ENCODE measurements around the gene SCPEP1.
"Not testable (repeated sequence)": the region's sequence is repeated elsewhere in the genome, so short reads cannot be mapped to it uniquely, and the experiment has no call there.

SCPEP1 gene

GRCh38 chr17:56934280-56934679 lies 43.7 kb upstream of the SCPEP1 start:
- H3K4me3 ChIP-seq (ENCODE audit: low read depth, low read length) = no peak overlapping the region
- no peak for DNase-seq (ENCODE audit: low read depth)
- no peak for TF ChIP-seq CTCF (IDR thresholded peaks at IDR 0.05; ENCODE audit: insufficient read depth, low read depth, low read length, missing control alignments)

- no peak for DNase-seq (ENCODE audit: low read depth)
- H3K4me3 ChIP-seq (ENCODE audit: low read depth, low read length) = no peak overlapping the region
- no peak for TF ChIP-seq CTCF (IDR thresholded peaks at IDR 0.05; ENCODE audit: insufficient read depth, low read depth, low read length, missing control alignments)
Measured at GRCh38 chr17:56935461-56935860, 42.5 kb upstream of the SCPEP1 start.

- no peak for TF ChIP-seq CTCF (IDR thresholded peaks at IDR 0.05; ENCODE audit: insufficient read depth, low read depth, low read length, missing control alignments)
- no peak overlapping the region for H3K4me3 ChIP-seq (ENCODE audit: low read depth, low read length)
- DNase-seq (ENCODE audit: low read depth) = no peak
Measured at GRCh38 chr17:56936697-56937322, 41.1 kb upstream of the SCPEP1 start.

GRCh38 chr17:56937687-56938086 lies 40.2 kb upstream of the SCPEP1 start:
- TF ChIP-seq CTCF (IDR thresholded peaks at IDR 0.05; ENCODE audit: insufficient read depth, low read depth, low read length, missing control alignments) = no peak
- no peak overlapping the region for H3K4me3 ChIP-seq (ENCODE audit: low read depth, low read length)

GRCh38 chr17:56938206-56938605 lies 39.7 kb upstream of the SCPEP1 start:
- DNase-seq (ENCODE audit: low read depth) = not testable (repeated sequence)

More at GRCh38 chr17:56937687-56938086, 40.2 kb upstream of the SCPEP1 start:
- no peak for DNase-seq (ENCODE audit: low read depth)

GRCh38 chr17:56939869-56940484 lies 38.0 kb upstream of the SCPEP1 start:
- TF ChIP-seq CTCF (IDR thresholded peaks at IDR 0.05; ENCODE audit: insufficient read depth, low read depth, low read length, missing control alignments) = peak; percentile 60

More at GRCh38 chr17:56938206-56938605, 39.7 kb upstream of the SCPEP1 start:
- H3K4me3 ChIP-seq (ENCODE audit: low read depth, low read length) = not testable (repeated sequence)

GRCh38 chr17:56943505-56944125 lies 34.3 kb upstream of the SCPEP1 start:
- TF ChIP-seq CTCF (IDR thresholded peaks at IDR 0.05; ENCODE audit: insufficient read depth, low read depth, low read length, missing control alignments) = no peak
- DNase-seq (ENCODE audit: low read depth) = no peak
- no peak overlapping the region for H3K4me3 ChIP-seq (ENCODE audit: low read depth, low read length)

More at GRCh38 chr17:56939869-56940484, 38.0 kb upstream of the SCPEP1 start:
- peak; percentile 73 for DNase-seq (ENCODE audit: low read depth)
- no peak overlapping the region for H3K4me3 ChIP-seq (ENCODE audit: low read depth, low read length)
